Activated B cell treated with CpG ODN at 0.5 μM for 24 hours (primary cell): Measurements from ENCODE around the gene DCT. TPM values are rescaled to one million over a fixed set of nuclear protein-coding genes. Genes with fewer than 3 reads are reported as not detected.

Source experiments
- ATAC-seq: fragments of 200-7000 bp; cut with Tn5 transposase; one replicate; pipeline ENCODE4 v1.10.0; 2021; ENCODE audit warnings: low read depth, mild to moderate bottlenecking, moderate library complexity
- CTCF ChIA-PET: fragments of 350-600 bp; sonication (Branson Sonifier 250); formaldehyde crosslinking; loops from one replicate; lab custom pipeline; 2021; ENCODE audit warnings: antibody characterized with exemption; lab: Charles Lee
- POLR2A ChIA-PET: fragments of 350-600 bp; sonication (Branson Sonifier 250); formaldehyde crosslinking; loops from one replicate; lab custom pipeline; 2021; ENCODE audit warnings: antibody characterized with exemption; lab: Charles Lee
- DNase-seq: peaks from one replicate; pipeline ENCODE4 v3.0.0; 2022
- H3K27ac Mint-ChIP-seq: one replicate; pipeline ENCODE4 v1.8.0; 2020; ENCODE audit warnings: mixed read lengths
- H3K27me3 Mint-ChIP-seq: one replicate; pipeline ENCODE4 v1.8.0; 2021; ENCODE audit warnings: mixed read lengths
- H3K36me3 Mint-ChIP-seq: one replicate; pipeline ENCODE4 v1.8.0; 2021; ENCODE audit warnings: low read depth, mixed read lengths
- H3K4me1 Mint-ChIP-seq: one replicate; pipeline ENCODE4 v1.8.0; 2021; ENCODE audit warnings: mixed read lengths
- H3K4me3 Mint-ChIP-seq: one replicate; pipeline ENCODE4 v1.8.0; 2020; ENCODE audit warnings: mild to moderate bottlenecking, mixed read lengths
- H3K9me3 Mint-ChIP-seq: one replicate; pipeline ENCODE4 v1.8.0; 2020; ENCODE audit warnings: mixed read lengths
- CTCF ChIP-seq: fragments of 200-600 bp; IDR thresholded peaks from one replicate; pipeline ENCODE4 v1.8.0; 2022; ENCODE audit warnings: antibody characterized with exemption, mild to moderate bottlenecking
- intact Hi-C: fragments of 100-400 bp; cut with micrococcal nuclease; formaldehyde crosslinking; loops from one replicate; pipeline ENCODE4 v1.15.1; 2024
- total RNA-seq: library from RNA; stranded (reverse); gene quantifications from 2 replicates; pipeline ENCODE4 v1.2.3, GENCODE V29; 2022

The DCT gene
- total RNA-seq, 1 donor from 2014 or later, result 0.09 TPM

- Mint-ChIP-seq H3K9me3 (peaks cover 17% of the 10 kb centered on the region), H3K27ac (no peak overlapping the region), H3K36me3 (no peaks in the 10 kb centered on the region), H3K27me3 (peaks cover 22% of the 10 kb centered on the region), H3K4me1 (peaks cover 21% of the 10 kb centered on the region), H3K4me3 (no peak overlapping the region)
- TF ChIP-seq CTCF, result no peak
- ATAC-seq (no peak), DNase-seq (no peak)
- intact Hi-C loops, result no loop called here
- ChIA-PET POLR2A (no interaction called here), CTCF (no interaction called here)
Observed at GRCh38 chr13:94416454-94417080, 62.9 kb downstream of the DCT start.

- DNase-seq (no peak), ATAC-seq (no peak)
- Mint-ChIP-seq H3K27me3 (peaks cover 21% of the 10 kb centered on the region), H3K27ac (no peak overlapping the region), H3K9me3 (peaks cover 12% of the 10 kb centered on the region), H3K36me3 (no peaks in the 10 kb centered on the region), H3K4me3 (no peak overlapping the region), H3K4me1 (peaks cover 21% of the 10 kb centered on the region)
- ChIA-PET CTCF (no interaction called here), POLR2A (no interaction called here)
- TF ChIP-seq CTCF, result no peak
- intact Hi-C loops, result no loop called here
Observed at GRCh38 chr13:94415500-94416237, 63.8 kb downstream of the DCT start.

- ChIA-PET POLR2A (no interaction called here), CTCF (no interaction called here)
- peaks cover 14% of the 10 kb centered on the region for H3K4me1 Mint-ChIP-seq
- DNase-seq, result no peak
- no peak overlapping the region for H3K27ac Mint-ChIP-seq
- H3K4me3 Mint-ChIP-seq, result no peak overlapping the region
- peaks cover 14% of the 10 kb centered on the region for H3K27me3 Mint-ChIP-seq
- intact Hi-C loops, result no loop called here
- ATAC-seq, result no peak
- no peak for TF ChIP-seq CTCF
- H3K9me3 Mint-ChIP-seq, result peaks cover 9% of the 10 kb centered on the region
- H3K36me3 Mint-ChIP-seq, result no peaks in the 10 kb centered on the region
Observed at GRCh38 chr13:94414708-94415107, 64.8 kb downstream of the DCT start.

- Mint-ChIP-seq H3K27me3 (peaks cover 14% of the 10 kb centered on the region), H3K4me3 (no peak overlapping the region), H3K36me3 (no peaks in the 10 kb centered on the region), H3K27ac (no peak overlapping the region), H3K4me1 (peaks cover 8% of the 10 kb centered on the region), H3K9me3 (peaks cover 9% of the 10 kb centered on the region)
- ChIA-PET CTCF (no interaction called here), POLR2A (no interaction called here)
- TF ChIP-seq CTCF, result no peak
- DNase-seq, result no peak
- ATAC-seq, result no peak
- intact Hi-C loops, result no loop called here
Observed at GRCh38 chr13:94414141-94414540, 65.3 kb downstream of the DCT start.

GRCh38 chr13:94413598-94413944 is 65.9 kb downstream of the DCT start:
- Mint-ChIP-seq H3K27me3 (peaks cover 14% of the 10 kb centered on the region), H3K36me3 (no peaks in the 10 kb centered on the region), H3K27ac (no peak overlapping the region), H3K4me3 (no peak overlapping the region), H3K9me3 (peaks cover 9% of the 10 kb centered on the region), H3K4me1 (peaks cover 2% of the 10 kb centered on the region)
- POLR2A ChIA-PET, result no interaction called here
- CTCF ChIA-PET, result no interaction called here
- ATAC-seq (no peak), DNase-seq (no peak)
- TF ChIP-seq CTCF, result no peak
- intact Hi-C loops, result no loop called here
